Natural killer cell (primary cell): ENCODE results near the gene C1orf146. TPM values are rescaled to one million over a fixed set of nuclear protein-coding genes. Genes with fewer than 3 reads are reported as not detected.

Experiments used
- ATAC-seq, 3 donors: fragments of 150-1000 bp in 2 of 3; fragments of 200-7000 bp in 1 of 3; cut with Tn5 transposase; 1 replicate in 1 of 3; 2 replicates in 2 of 3; pipeline ENCODE4 v1.10.0; 2021; ENCODE audit warnings: mild to moderate bottlenecking in 2 of 3, moderate library complexity in 2 of 3
- DNase-seq, 2 donors: peaks; one replicate each; pipeline versions ENCODE4 v3.0.0 to v3.0.0-alpha.2; 2013 to 2021; ENCODE audit warnings: mixed read lengths in 1 of 2
- H3K27ac ChIP-seq: one replicate; pipeline ENCODE4 v1.5.1; 2013; ENCODE audit warnings: mild to moderate bottlenecking, low read length
- H3K27me3 ChIP-seq: one replicate; pipeline ENCODE4 v1.6.1; 2013; ENCODE audit warnings: low read length; ENCODE audit not compliant: control insufficient read depth, insufficient read depth
- H3K36me3 ChIP-seq: one replicate; pipeline ENCODE4 v1.6.1; 2013; ENCODE audit warnings: low read length; ENCODE audit not compliant: control insufficient read depth, insufficient read depth
- H3K4me1 ChIP-seq: one replicate; pipeline ENCODE4 v1.6.1; 2013; ENCODE audit warnings: low read length; ENCODE audit not compliant: control insufficient read depth, insufficient read depth
- H3K4me3 ChIP-seq: one replicate; pipeline ENCODE4 v1.5.1; 2013; ENCODE audit warnings: low read length
- H3K9me3 ChIP-seq: one replicate; pipeline ENCODE4 v1.6.1; 2013; ENCODE audit warnings: low read length; ENCODE audit not compliant: control insufficient read depth, insufficient read depth
- H3K27ac Mint-ChIP-seq, 2 donors: one replicate each; pipeline ENCODE4 v1.8.0; 2022; ENCODE audit warnings: mild to moderate bottlenecking in 2 of 2, mixed read lengths in 2 of 2, moderate library complexity in 1 of 2
- H3K27me3 Mint-ChIP-seq, 2 donors: one replicate each; pipeline ENCODE4 v1.8.0; 2022; ENCODE audit warnings: low read depth in 2 of 2, mixed read lengths in 2 of 2
- H3K36me3 Mint-ChIP-seq: one replicate; pipeline ENCODE4 v1.8.0; 2022; ENCODE audit warnings: mixed read lengths
- H3K4me1 Mint-ChIP-seq, 2 donors: one replicate each; pipeline ENCODE4 v1.8.0; 2022; ENCODE audit warnings: mixed read lengths in 2 of 2
- H3K4me3 Mint-ChIP-seq: one replicate; pipeline ENCODE4 v1.8.0; 2022; ENCODE audit warnings: mild to moderate bottlenecking, moderate library complexity, mixed read lengths
- H3K9me3 Mint-ChIP-seq, 2 donors: one replicate each; pipeline ENCODE4 v1.8.0; 2022; ENCODE audit warnings: mixed read lengths in 2 of 2
- WGBS: methylation state at CpG from one replicate; pipeline ENCODE4 v1.1.7; 2013; ENCODE audit warnings: missing lambda C conversion rate; ENCODE audit not compliant: insufficient coverage; 5-methylcytosine and 5-hydroxymethylcytosine counted together
- intact Hi-C: fragments of 100-400 bp; cut with micrococcal nuclease; formaldehyde crosslinking; loops from one replicate; pipeline ENCODE4 v1.14.2; 2022
- total RNA-seq, 4 donors: library from RNA; stranded (reverse); fragments of 120-200 nt in 1 of 4; gene quantifications; one replicate each; pipeline versions ENCODE4 v1.2.3 to v1.2.4, GENCODE V29; 2013 to 2022
- TF ChIP-seq, protein P1 (sequence below): fragments of 200-600 bp; IDR thresholded peaks from one replicate; pipeline ENCODE4 v1.8.0; 2022; ENCODE audit warnings: antibody characterized with exemption

Gene C1orf146
- total RNA-seq, 3 donors from 2014 or later (not counting 1 experiment from before 2014, with no cell fraction given) = not detected

DNA sequence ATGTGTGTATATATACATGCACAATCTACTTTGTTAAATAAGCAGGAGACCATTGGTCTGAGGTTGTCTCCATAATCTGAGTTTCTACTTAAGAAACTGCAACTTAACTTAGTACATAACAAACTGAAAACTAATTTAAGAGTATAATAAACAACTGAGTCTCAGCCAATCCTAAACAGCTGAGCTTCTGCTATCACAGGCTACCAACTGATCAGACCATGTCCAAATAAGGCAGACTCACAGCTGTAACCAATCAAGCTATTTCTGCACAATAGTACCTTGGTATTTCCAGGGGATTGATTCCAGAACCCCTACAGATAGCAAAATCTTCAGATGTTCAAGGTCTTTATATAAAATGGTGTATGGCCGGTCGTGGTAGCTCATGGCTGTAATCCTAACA, 26.0 kb upstream of the C1orf146 start:
- H3K27me3 Mint-ChIP-seq = peaks cover 0 to 7% of the 10 kb centered on the region in 2 donors
- WGBS = 97% methylated on average over 2 of the region's 2 CpGs
- no peaks in the 10 kb centered on the region for H3K9me3 Mint-ChIP-seq
- DNase-seq = no peak
- intact Hi-C loops = no loop called here
- no peak for ATAC-seq
- H3K4me1 ChIP-seq = no peaks in the 10 kb centered on the region
- no peaks in the 10 kb centered on the region for H3K4me1 Mint-ChIP-seq
- no peak overlapping the region for H3K27ac Mint-ChIP-seq
- TF ChIP-seq, protein P1, sequence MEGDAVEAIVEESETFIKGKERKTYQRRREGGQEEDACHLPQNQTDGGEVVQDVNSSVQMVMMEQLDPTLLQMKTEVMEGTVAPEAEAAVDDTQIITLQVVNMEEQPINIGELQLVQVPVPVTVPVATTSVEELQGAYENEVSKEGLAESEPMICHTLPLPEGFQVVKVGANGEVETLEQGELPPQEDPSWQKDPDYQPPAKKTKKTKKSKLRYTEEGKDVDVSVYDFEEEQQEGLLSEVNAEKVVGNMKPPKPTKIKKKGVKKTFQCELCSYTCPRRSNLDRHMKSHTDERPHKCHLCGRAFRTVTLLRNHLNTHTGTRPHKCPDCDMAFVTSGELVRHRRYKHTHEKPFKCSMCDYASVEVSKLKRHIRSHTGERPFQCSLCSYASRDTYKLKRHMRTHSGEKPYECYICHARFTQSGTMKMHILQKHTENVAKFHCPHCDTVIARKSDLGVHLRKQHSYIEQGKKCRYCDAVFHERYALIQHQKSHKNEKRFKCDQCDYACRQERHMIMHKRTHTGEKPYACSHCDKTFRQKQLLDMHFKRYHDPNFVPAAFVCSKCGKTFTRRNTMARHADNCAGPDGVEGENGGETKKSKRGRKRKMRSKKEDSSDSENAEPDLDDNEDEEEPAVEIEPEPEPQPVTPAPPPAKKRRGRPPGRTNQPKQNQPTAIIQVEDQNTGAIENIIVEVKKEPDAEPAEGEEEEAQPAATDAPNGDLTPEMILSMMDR = no peak
- H3K9me3 ChIP-seq = no peaks in the 10 kb centered on the region
- no peaks in the 10 kb centered on the region for H3K27me3 ChIP-seq
- H3K36me3 ChIP-seq = no peaks in the 10 kb centered on the region
- H3K36me3 Mint-ChIP-seq = no peaks in the 10 kb centered on the region
- H3K27ac ChIP-seq = no peak overlapping the region
- no peak overlapping the region for H3K4me3 ChIP-seq
- H3K4me3 Mint-ChIP-seq = no peak overlapping the region

DNA sequence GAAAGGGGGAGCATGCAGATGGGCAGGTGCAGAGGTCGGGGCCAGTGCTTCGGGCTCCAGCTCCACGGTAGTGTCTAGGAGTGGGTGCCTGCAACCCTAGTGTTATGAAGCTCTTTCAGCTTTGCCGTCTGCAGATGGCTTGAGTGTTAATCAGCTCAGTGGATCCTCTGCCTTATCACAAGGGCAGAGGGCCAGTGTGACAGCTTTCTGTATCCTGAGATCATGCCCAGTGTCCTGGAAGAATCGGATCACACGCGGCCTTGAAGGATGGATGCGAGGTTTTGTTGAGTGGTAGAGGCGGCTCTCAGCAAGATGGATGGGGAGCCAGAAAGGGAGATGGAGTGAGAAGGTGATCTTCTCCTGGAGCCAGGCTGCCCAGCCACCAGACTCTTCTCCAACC, 25.5 kb upstream of the C1orf146 start:
- H3K9me3 Mint-ChIP-seq = no peaks in the 10 kb centered on the region
- Histone ChIP-seq H3K9me3 (no peaks in the 10 kb centered on the region), H3K4me1 (no peaks in the 10 kb centered on the region), H3K4me3 (no peak overlapping the region), H3K36me3 (no peaks in the 10 kb centered on the region), H3K27ac (no peak overlapping the region), H3K27me3 (no peaks in the 10 kb centered on the region)
- H3K4me3 Mint-ChIP-seq = no peak overlapping the region
- H3K4me1 Mint-ChIP-seq = no peaks in the 10 kb centered on the region
- peaks cover 0 to 7% of the 10 kb centered on the region in 2 donors for H3K27me3 Mint-ChIP-seq
- H3K27ac Mint-ChIP-seq = no peak overlapping the region
- ATAC-seq (no peak), DNase-seq (no peak)
- 92% methylated on average over 8 of the region's 9 CpGs for WGBS
- intact Hi-C loops = no loop called here
- TF ChIP-seq, protein P1 = no peak
- H3K36me3 Mint-ChIP-seq = no peaks in the 10 kb centered on the region

DNA sequence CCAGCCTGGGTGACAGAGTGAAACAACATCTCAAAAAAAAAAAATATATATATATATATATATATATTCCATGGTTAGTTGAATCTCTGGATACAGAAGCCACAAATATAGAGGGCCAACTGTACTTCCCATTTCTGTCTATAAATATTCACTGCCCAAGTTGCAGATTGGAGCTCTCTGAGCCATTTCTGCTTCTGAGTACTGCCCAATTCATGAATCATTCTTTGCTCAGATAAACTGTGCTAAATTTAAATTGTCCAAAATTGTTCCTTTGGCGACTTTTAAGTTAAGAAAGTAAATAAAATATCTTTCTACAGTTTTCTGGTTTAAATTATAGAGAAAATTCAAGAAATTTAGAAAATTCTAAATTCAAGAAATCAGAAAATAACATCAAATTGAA, 23.2 kb upstream of the C1orf146 start:
- intact Hi-C loops = no loop called here

DNA sequence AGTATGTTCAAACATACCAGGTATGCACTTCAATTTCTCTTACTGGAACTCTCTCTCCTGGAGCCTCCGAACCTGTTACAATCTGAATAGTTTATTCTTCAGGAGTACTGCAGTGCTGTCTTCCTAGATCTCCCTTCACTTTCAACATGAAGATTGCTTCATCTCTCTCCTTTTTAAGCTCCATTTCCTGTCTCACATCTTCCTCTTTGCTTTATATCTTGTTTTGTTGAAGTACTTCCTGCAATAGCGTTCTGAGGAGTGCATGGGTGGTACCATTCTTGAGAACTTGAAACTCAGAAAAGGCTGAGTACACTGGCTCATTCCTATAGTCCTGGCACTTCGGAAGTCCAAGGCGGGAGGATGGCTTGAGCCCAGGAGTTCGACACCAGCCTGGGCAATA, 15.7 kb upstream of the C1orf146 start:
- Histone ChIP-seq H3K4me3 (no peak overlapping the region), H3K9me3 (no peaks in the 10 kb centered on the region), H3K27me3 (no peaks in the 10 kb centered on the region), H3K27ac (no peak overlapping the region), H3K36me3 (no peaks in the 10 kb centered on the region), H3K4me1 (no peaks in the 10 kb centered on the region)
- H3K4me3 Mint-ChIP-seq = no peak overlapping the region
- TF ChIP-seq, protein P1 = no peak
- peaks cover 0 to 3% of the 10 kb centered on the region in 2 donors for H3K27me3 Mint-ChIP-seq
- DNase-seq (peak in 1 of 2 donors; percentile 12), ATAC-seq (no peak)
- H3K27ac Mint-ChIP-seq = no peak overlapping the region
- H3K36me3 Mint-ChIP-seq = no peaks in the 10 kb centered on the region
- WGBS = 68% methylated on average over 3 of the region's 5 CpGs
- H3K4me1 Mint-ChIP-seq = no peaks in the 10 kb centered on the region
- H3K9me3 Mint-ChIP-seq = no peaks in the 10 kb centered on the region
- intact Hi-C loops = no loop called here

More for the DNA sequence above, 23.2 kb upstream of the C1orf146 start:
- Mint-ChIP-seq H3K9me3 (no peaks in the 10 kb centered on the region), H3K4me3 (no peak overlapping the region), H3K36me3 (no peaks in the 10 kb centered on the region), H3K4me1 (no peaks in the 10 kb centered on the region), H3K27ac (no peak overlapping the region), H3K27me3 (no peaks in the 10 kb centered on the region)
- Histone ChIP-seq H3K27me3 (no peaks in the 10 kb centered on the region), H3K27ac (no peak overlapping the region), H3K9me3 (no peaks in the 10 kb centered on the region), H3K36me3 (no peaks in the 10 kb centered on the region), H3K4me3 (no peak overlapping the region), H3K4me1 (no peaks in the 10 kb centered on the region)
- TF ChIP-seq, protein P1 = no peak
- no peak for ATAC-seq
- WGBS = no CpG with 5 or more reads among the region's 1 CpG
- no peak for DNase-seq
